Right ventricle myocardium superior (tissue), 1 donor: ENCODE measurements around the gene SRSF12. TPM values are rescaled to one million over a fixed set of nuclear protein-coding genes. Genes with fewer than 3 reads are reported as not detected.

Experiments used
- ATAC-seq: fragments of 200-7000 bp; cut with Tn5 transposase; one replicate; pipeline ENCODE4 v1.9.1; 2020; ENCODE audit warnings: mild to moderate bottlenecking; ENCODE audit not compliant: poor library complexity
- DNase-seq: peaks from one replicate; pipeline ENCODE4 v3.0.0-alpha.2; 2020
- intact Hi-C: fragments of 100-400 bp; cut with DNase I; formaldehyde crosslinking; loops from one replicate; pipeline ENCODE4 v1.11.2; 2022
- long read RNA-seq: library from polyadenylated mRNA; unstranded; transcript quantifications from one replicate; pipeline ENCODE4 v2.0.0, GENCODE V29; 2021
- total RNA-seq: library from RNA; stranded (reverse); fragmentation: NEBNext Ultra II Directional; extraction: Animal tissue kit (Norgen Biotek cat#: 25700); gene quantifications from one replicate; pipeline ENCODE4 v1.2.1, GENCODE V29; 2021
- donor health status: DM: no; HTN: yes; CAD: no; lungs with severe emphysema.

The SRSF12 gene
- total RNA-seq = not detected
- long read RNA-seq = 0 reads

DNA sequence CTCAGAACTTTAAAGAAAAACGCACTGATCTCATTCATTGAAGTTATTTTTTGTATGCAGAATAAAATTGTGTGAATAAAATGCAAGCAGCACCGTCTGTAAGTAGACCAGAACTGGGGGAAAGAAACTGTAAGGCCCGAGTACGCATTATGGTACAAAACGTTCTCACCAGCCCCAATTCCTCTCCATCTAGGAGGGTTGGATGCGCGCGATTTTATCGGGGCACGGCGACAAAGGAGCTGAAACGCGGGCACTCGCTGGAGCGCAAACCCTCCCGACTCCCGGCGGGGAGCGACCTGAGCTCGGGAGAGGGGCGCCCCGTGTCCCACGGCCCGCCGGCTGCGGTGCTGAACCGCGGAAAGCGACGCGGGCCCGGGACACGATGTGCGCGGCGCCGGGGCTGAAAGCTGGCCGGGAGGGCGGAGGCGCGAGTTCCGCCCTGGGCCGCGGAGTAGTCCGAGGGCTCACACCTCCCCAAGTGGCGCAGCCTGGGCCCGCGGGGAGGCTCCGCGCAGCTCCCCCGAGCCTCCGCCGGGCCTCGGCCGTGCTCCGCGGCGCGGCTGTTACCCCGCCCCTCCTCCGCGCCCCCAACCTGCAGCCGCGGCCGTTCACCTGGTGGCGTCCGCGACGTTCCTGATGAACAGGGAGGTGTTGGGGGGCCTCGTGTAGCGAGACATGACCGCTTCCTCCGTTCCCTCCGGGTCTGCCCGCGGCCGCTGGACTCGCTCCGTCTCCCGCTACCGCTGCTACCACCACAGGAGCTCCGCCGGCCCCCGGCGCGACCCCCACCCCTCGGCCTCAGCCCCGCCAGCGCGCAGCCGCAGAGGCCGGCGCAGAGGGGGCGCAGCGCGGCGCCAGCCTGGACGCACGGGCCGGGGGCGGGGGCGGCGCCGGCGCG lies at the start of gene SRSF12:
TSS of gene SRSF12 (minus strand) at position 861 of the 898 bp plus-strand sequence. CDS start at position 677, 184 bp downstream.
- intact Hi-C loops = loop anchor here (10.0 kb wide), 1 partner anchor 133 kb away; no protein-coding TSS in a partner anchor
- DNase-seq (peak; percentile 66), ATAC-seq (peak; percentile 90)

DNA sequence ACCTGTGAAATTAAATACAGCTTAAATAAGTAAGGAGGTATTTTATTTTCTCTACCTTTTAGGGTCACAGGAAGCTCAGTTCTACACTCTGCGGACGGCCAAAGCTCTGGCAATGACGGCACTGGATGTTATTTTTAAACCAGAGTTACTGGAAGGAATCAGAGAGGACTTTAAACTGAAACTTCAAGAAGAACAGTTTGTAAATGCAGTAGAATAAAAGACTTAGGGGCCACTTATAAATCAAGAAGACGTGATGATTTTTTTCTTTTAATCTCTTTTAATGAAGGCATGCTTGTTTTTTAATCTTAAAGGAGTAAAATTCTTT lies 44.1 kb upstream of the SRSF12 start:
- DNase-seq (no peak), ATAC-seq (peak; percentile 88)
- intact Hi-C loops = no loop called here

GRCh38 chr6:89161326-89162046 lies 43.6 kb upstream of the SRSF12 start:
- ATAC-seq (peak; percentile 85), DNase-seq (no peak)
- intact Hi-C loops = no loop called here

DNA sequence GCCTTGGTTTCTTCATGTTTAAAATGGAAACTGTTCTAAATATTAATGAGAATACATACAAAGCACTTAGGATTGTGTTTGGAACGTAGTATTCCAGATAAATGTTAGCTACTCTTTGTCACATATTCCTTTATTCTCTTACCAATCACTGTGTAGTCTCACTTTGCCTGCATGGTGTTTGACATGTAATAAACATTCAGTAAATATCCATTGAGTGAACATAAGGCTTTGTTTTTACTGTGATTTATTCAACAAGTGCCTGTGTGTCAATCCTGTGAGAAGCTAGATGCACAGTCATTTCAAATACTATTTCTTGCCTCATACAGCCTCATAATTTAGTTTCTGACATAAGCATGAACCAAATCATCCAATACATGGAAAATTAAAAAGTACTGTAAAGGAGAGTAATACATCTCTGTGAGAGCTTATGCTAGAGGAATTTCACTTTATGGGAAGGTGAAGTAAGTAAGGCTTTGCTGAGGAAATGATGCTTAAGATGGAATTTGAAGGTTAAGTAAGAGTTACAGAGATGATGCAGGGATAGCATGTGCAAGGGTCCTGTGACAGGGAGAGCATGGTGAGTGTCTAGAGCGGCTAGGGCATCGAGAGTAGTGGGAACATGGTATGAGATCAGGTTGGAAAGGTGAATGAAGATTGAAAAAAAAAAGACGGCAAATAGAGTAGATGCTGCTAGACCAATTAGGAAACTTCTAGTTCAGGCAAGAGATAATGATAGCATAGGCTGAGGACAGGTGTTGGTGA lies 42.6 kb upstream of the SRSF12 start:
- intact Hi-C loops = no loop called here
- ATAC-seq = no peak
- DNase-seq = no peak

DNA sequence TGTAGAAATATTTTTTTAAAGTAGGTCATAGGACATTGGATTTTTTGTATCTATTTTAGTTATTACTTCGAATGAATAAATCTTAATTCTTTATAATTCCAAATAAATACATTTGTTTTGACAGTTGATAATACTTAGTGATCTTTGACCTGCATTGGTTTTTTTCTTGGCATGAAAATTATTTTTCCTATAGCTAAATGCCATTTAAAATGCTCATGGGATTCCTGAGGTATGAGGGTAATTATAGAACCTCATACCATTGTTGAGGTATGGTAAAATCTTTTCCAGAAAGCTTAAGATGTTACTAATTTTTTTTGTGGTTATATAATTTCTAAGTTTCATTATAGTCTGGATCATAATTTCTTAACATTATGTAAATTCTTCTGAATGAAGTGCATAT lies 36.3 kb upstream of the SRSF12 start:
- intact Hi-C loops = no loop called here
- no peak for ATAC-seq
- no peak for DNase-seq

- no peak for ATAC-seq
- intact Hi-C loops = loop anchor here (5.0 kb wide), 1 partner anchor 66 kb away; the partner anchor contains the start of gene PNRC1
- no peak for DNase-seq
Observed at GRCh38 chr6:89148016-89148750, 30.3 kb upstream of the SRSF12 start.

DNA sequence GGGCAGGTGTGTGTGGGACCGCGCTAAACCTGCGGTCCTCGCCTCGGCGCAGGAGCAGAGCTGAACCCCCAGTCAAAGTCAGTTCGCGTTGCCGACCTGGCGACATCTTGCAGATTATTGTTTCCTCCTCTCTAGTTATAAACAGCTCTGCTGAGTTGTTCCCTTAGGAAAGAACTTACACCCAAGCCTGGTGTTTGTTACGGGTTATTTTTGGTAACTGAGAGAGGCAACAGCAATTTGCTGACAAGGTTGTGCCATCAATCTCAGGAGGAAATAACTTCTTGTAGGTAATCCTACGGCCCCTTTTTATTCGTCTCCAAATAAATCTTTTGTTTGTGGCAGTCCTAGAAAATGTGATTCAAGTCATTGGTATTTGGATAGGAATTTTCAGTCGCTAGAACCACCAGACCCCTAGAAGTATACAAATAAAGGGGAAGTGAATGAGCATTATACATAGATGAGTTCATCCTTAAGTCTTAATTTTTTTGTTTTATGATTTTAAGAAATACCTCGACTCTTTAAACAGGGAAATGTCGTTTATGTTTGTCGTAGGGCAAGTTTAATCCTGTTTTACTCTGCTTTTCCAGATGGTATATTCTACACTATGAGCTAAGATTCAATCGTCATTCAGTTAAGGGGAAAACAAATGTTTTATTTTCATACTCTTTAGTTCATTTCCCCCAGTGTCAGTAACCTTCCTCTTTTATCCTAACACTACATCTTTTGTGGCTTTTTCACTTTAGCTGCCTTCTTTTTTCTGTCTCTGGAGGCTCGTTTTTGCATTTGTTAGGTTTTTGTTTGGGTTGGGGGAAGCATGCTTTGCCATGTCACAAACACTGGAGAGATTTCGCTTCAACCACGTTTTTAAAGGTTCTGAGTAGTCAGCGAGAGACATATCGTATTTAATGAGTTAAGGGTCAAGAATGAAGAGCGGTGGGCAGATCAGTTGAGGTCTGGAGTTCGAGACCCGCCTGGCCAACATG lies 29.1 kb upstream of the SRSF12 start:
- intact Hi-C loops = loop anchor here (5.0 kb wide), 1 partner anchor 65 kb away; the partner anchor contains the start of gene PNRC1
- ATAC-seq (peak; percentile 63), DNase-seq (no peak)

DNA sequence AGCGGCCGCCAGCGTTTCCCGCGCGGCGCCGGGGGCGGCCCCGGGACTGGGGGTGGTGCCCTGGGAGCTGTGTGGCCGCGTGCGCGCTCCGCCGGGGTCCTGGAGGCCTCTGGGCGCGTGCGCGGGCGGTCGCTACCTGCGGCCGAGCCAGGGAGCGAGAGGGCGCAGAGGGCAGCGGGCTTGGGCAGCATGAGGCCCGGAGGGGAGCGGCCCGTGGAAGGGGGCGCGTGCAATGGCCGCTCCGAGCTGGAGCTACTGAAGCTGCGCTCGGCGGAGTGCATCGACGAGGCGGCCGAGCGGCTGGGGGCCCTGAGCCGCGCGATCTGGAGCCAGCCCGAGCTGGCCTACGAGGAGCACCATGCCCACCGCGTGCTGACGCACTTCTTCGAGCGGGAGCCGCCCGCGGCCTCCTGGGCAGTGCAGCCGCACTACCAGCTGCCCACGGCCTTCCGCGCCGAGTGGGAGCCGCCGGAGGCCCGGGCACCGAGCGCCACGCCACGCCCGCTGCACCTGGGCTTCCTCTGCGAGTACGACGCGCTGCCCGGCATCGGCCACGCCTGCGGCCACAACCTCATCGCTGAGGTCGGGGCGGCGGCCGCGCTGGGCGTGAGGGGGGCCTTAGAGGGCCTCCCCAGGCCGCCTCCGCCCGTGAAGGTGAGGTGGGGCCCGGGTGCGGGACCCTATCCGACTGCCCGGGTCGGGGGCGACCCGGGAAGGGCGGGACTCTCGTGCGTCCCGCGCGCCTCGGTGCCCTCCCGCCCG lies 28.3 kb upstream of the SRSF12 start, which contains the start of gene PM20D2:
TSS of gene PM20D2 (plus strand) at position 100 of the 762 bp plus-strand sequence. CDS start at position 190, 90 bp downstream.
- peak; percentile 74 for DNase-seq
- ATAC-seq = peak; percentile 97
- intact Hi-C loops = loop anchor here (5.0 kb wide), 1 partner anchor 64 kb away; the partner anchor contains the start of gene PNRC1

GRCh38 chr6:89145091-89145955 lies 27.5 kb upstream of the SRSF12 start:
- DNase-seq (no peak), ATAC-seq (peak; percentile 9)
- intact Hi-C loops = loop anchor here (5.0 kb wide), 1 partner anchor 63 kb away; the partner anchor contains the start of gene PNRC1

- DNase-seq = no peak
- ATAC-seq = no peak
- intact Hi-C loops = no loop called here
Observed at GRCh38 chr6:89144354-89144906, 26.6 kb upstream of the SRSF12 start.

DNA sequence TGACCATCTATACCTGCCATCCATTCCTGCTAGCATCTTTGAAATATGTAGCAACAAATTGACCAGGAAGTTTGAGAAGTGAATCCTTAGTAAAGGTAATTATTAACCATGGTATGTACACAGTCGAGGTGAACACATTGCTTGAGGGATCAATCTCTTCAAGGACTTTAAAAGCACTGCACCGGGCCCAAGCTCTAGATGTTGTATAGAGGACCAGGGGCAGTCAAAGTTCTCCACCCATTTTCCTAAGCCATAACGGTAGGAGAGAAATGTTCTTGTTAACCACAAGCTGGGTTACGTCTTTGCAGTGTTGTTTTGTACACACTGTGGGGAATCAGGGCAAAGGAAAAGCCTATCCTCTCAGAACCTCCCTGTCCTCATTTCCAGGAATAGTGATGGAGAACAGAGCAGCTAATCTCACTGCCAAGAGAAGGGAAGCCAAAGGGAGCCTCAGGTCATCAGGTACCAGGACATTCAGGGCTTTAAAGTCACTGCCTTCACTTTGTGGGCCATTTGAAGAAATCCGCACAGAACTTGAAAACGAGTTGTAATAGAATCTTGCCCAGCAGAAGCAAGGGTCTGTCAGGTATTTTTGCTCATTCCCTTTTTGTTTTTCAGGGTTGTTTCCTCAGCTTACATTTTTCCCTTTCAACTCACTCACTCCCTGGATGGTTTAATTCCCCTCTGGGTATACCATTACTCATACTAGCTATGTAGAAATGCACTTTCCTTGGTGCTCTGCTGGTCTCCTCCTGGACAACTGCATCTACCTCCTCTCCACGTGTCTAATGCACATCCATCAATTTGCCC lies 22.7 kb upstream of the SRSF12 start:
- intact Hi-C loops = no loop called here
- DNase-seq (no peak), ATAC-seq (peak; percentile 89)

DNA sequence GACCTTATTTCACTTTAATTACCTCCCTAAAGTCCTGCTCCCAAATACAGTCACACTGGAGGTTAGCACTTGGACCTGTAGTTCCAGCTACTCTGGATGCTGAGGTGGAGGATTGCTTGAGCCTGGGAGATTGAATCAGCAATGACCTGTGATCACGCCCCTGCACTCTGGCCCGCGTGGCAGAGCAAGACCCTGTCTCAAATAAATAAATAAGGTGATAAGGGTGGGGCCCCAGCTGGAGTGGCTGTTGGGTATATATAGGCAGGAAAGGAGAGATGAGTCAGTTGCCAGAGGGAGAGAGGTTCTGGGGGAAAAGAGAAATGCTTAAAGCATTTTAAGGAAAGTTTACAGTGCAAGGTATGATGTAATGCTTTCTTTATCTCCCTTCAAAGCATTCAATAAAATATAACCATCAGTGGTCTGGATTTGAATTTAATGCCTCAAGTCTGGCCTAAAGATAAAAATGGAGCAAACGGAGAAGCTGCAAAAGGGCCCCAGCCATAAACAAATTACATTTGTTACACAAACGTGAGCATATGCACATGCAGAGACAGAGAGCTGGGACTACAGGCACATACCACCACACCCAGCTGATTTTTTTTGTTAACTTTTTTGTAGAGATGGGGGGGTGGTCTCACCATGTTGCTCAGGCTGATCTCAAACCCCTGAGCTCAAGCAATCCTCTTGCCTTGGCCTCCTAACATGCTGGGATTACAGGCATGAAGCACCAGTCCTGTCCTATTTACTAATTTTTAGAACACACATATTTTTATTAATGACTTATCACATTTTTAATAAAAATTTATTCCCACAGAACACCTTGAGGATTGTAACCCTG lies 21.9 kb upstream of the SRSF12 start:
- no peak for ATAC-seq
- intact Hi-C loops = no loop called here

DNA sequence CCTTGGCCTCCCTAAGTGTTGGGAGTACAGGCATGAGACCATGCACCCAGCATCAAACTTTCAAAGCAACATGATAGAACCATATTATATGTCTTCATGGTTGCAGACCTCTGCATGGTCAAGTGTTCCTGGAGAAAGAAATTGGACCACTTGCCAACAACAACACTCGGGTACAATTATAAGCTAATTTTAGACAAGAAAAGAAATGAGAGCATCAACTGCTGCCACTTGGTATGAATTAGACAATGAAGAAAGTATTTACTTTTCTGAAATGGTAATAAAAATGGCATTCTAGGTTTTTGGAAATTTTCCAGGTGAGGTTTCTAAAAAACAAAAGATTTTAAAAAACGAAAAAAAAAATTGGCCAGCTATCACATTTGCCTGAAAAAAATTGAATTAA lies 20.3 kb upstream of the SRSF12 start:
- DNase-seq (no peak), ATAC-seq (no peak)
- intact Hi-C loops = no loop called here

More for the DNA sequence above, 21.9 kb upstream of the SRSF12 start:
- no peak for DNase-seq
